Measurements from ENCODE around the gene NABP1. TPM values are rescaled to one million over a fixed set of nuclear protein-coding genes. Genes with fewer than 3 reads are reported as not detected.
"Not testable (repeated sequence)": the region's sequence is repeated elsewhere in the genome, so short reads cannot be mapped to it uniquely, and the experiment has no call there.

Gene NABP1
- total RNA-seq = 8.5 and 10.3 TPM in 2 replicates

GRCh38 chr2:191677646-191678436, at the start of gene NABP1:
NABP1 (plus strand) TSS chr2:191678136; CDS start chr2:191678615, 479 bp downstream.
- DNase-seq (ENCODE audit: low read depth in 2 of 2) = peak; percentile 91 to 99

- DNase-seq (ENCODE audit: low read depth in 2 of 2) = no peak
These were observed 48.9 kb upstream of the NABP1 start for GRCh38 chr2:191629001-191629453.

GRCh38 chr2:191629976-191630712, 47.8 kb upstream of the NABP1 start:
- DNase-seq (ENCODE audit: low read depth in 2 of 2) = no peak

- peak in 1 of 2 donors; percentile 46 for DNase-seq (ENCODE audit: low read depth in 2 of 2)
These were observed 46.2 kb upstream of the NABP1 start for GRCh38 chr2:191631754-191632153.

GRCh38 chr2:191632426-191632825, 45.5 kb upstream of the NABP1 start:
- DNase-seq (ENCODE audit: low read depth in 2 of 2) = no peak

GRCh38 chr2:191634791-191635190, 43.1 kb upstream of the NABP1 start:
- DNase-seq (ENCODE audit: low read depth in 2 of 2) = no peak

- no peak for DNase-seq (ENCODE audit: low read depth in 2 of 2)
These were observed 42.4 kb upstream of the NABP1 start for GRCh38 chr2:191635333-191636234.

GRCh38 chr2:191636235-191636543, 41.7 kb upstream of the NABP1 start:
- DNase-seq (ENCODE audit: low read depth in 2 of 2) = no peak

GRCh38 chr2:191636586-191636985, 41.4 kb upstream of the NABP1 start:
- DNase-seq (ENCODE audit: low read depth in 2 of 2) = no peak

- DNase-seq (ENCODE audit: low read depth in 2 of 2) = peak; percentile 50 to 83
These were observed 40.5 kb upstream of the NABP1 start for GRCh38 chr2:191637182-191638078.

GRCh38 chr2:191638079-191638801, 39.7 kb upstream of the NABP1 start:
- peak in 1 of 2 donors; percentile 32 for DNase-seq (ENCODE audit: low read depth in 2 of 2)

GRCh38 chr2:191638802-191639172, 39.1 kb upstream of the NABP1 start:
- DNase-seq (ENCODE audit: low read depth in 2 of 2) = no peak

GRCh38 chr2:191641609-191642008, 36.3 kb upstream of the NABP1 start:
- no peak for DNase-seq (ENCODE audit: low read depth in 2 of 2)

GRCh38 chr2:191642541-191642940, 35.4 kb upstream of the NABP1 start:
- DNase-seq (ENCODE audit: low read depth in 2 of 2) = no peak

GRCh38 chr2:191643429-191643828, 34.5 kb upstream of the NABP1 start:
- DNase-seq (ENCODE audit: low read depth in 2 of 2) = no peak

- DNase-seq (ENCODE audit: low read depth in 2 of 2) = not testable (repeated sequence)
These were observed 33.3 kb upstream of the NABP1 start for GRCh38 chr2:191644613-191645012.

- no peak for DNase-seq (ENCODE audit: low read depth in 2 of 2)
These were observed 32.9 kb upstream of the NABP1 start for GRCh38 chr2:191645032-191645431.

- no peak for DNase-seq (ENCODE audit: low read depth in 2 of 2)
These were observed 32.3 kb upstream of the NABP1 start for GRCh38 chr2:191645434-191646162.

- peak in 1 of 2 donors; percentile 16 for DNase-seq (ENCODE audit: low read depth in 2 of 2)
These were observed 31.6 kb upstream of the NABP1 start for GRCh38 chr2:191646163-191646902.
